Measurements from ENCODE around the gene PHLDB2. TPM values are rescaled to one million over a fixed set of nuclear protein-coding genes. Genes with fewer than 3 reads are reported as not detected.

The PHLDB2 gene
- total RNA-seq, 1 experiment from 2014 or later = 23.7 TPM

DNA sequence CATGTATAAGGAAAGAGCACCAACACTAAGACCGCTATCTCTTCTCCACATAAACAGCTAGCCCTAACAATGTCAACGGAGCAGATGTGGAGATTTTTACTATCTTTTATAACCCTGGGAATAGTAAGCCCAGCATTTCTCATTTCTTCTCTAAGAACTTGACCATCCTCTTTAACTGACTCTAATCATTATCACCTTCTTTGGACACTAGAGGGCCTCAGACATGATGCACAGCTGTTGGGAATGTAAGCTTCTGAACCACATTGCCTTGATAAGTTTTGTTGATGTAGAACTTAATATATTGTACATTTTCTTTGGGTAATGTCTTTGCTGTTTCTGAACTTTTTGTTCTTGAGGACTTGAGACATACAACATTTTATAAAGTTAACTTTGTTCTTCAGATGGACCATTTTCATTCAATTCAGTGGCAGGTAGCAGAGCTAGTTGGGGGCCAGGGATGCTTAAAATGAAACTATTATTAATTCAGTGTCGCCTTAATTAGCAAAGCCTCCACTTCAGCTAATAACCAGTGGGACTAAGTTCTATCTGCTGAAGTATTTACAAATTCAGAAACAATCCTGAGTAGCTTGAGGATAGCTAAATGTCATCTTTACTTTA is 130.1 kb downstream of the PHLDB2 start:
- peak; percentile 70 for DNase-seq (ENCODE audit: low read depth)

DNA sequence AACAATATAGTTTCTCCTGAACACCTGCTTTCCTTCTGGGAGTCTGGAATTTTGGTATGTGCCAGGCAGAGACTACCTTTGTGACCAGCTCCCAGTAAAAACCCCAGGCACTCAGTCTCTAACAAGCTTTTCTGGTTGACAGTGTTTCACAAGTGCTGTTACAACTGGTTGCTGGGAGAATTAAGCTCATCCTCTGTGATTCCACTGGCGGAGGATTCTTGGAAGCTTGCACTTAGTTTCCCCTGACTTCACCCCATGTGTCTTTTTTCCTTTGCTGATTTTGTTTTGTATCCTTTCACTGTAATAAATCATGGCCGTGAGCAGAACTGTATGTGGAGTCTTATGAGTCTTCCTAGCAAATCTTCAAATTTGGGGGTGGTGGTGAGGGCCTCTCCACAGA is 134.0 kb downstream of the PHLDB2 start:
- no peak for DNase-seq (ENCODE audit: low read depth)

GRCh38 chr3:111998636-111999483 is 139.8 kb downstream of the PHLDB2 start, which contains the start of gene TAGLN3:
TAGLN3 (plus strand) TSS chr3:111998922; CDS start chr3:111999423, 501 bp downstream.
- DNase-seq (ENCODE audit: low read depth) = peak; percentile 20

- DNase-seq (ENCODE audit: low read depth) = no peak
These were observed 140.6 kb downstream of the PHLDB2 start for GRCh38 chr3:111999484-112000324.

DNA sequence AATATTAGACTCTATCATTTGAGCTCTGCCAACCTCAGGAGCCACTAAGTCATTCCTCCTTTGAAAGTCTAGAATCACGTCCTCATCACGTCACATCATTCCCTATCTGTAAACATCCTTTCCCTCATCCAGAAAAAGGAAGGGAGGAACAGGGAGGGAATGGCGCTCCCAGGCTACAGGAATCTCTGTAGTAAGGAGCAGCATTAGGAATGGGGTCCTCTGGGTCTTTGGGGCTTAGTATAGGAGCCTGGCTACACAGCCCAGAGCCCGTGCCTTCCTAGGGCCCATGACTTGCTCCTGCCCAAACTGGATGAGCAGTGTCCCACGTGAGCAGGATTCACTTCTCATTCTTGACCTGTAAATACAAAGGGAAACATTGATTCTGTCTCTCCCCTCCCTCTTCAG is 141.3 kb downstream of the PHLDB2 start:
- DNase-seq (ENCODE audit: low read depth) = no peak

- DNase-seq (ENCODE audit: low read depth) = no peak
These were observed 141.9 kb downstream of the PHLDB2 start for GRCh38 chr3:112000966-112001365.

GRCh38 chr3:112001526-112001925 is 142.5 kb downstream of the PHLDB2 start:
- no peak for DNase-seq (ENCODE audit: low read depth)

GRCh38 chr3:112002096-112002971 is 143.3 kb downstream of the PHLDB2 start:
- DNase-seq (ENCODE audit: low read depth) = no peak

- no peak for DNase-seq (ENCODE audit: low read depth)
These were observed 144.4 kb downstream of the PHLDB2 start for GRCh38 chr3:112003321-112004080.

DNA sequence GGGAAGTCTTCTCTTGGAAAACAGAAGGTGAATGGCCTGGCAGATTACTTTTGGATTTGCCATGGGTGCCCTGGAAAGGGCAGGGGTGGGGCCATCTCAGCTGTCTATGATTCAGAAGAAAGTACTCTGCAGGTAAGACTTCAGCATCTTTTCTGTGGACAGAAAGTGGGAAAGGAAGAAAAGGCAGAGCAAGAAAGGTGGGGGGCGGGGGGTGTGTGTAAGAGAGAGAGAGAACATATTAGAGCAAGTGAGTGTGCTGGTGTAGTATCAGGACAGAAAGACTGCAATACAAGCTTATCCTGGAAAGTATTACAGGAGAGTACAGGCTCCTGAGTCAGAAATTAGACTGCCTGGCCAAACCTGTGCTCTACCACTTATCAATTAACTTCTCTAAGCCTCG is 145.1 kb downstream of the PHLDB2 start:
- DNase-seq (ENCODE audit: low read depth) = no peak

- DNase-seq (ENCODE audit: low read depth) = no peak
These were observed 145.6 kb downstream of the PHLDB2 start for GRCh38 chr3:112004669-112005068.

- DNase-seq (ENCODE audit: low read depth) = peak; percentile 22
These were observed 146.1 kb downstream of the PHLDB2 start for GRCh38 chr3:112005091-112005672.

DNA sequence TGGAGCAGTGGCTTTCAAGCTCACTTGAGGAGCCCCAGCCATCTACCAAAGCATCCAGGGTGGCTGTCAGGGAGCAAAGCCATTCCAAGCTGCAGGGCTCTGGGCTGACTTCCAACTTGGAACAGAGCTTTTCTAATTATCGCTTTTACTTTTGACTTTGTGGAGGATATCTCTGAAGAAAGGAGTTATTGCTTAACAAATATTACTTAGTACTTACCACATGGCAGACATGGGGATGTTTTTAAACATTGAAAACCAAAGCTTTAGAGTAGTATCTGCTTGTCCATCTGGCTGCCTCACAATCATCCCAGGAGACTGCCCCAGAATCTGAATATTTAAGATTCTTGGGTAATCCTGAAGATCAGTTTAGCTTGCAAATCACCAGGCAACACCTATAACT is 148.6 kb downstream of the PHLDB2 start:
- DNase-seq (ENCODE audit: low read depth) = peak; percentile 38

DNA sequence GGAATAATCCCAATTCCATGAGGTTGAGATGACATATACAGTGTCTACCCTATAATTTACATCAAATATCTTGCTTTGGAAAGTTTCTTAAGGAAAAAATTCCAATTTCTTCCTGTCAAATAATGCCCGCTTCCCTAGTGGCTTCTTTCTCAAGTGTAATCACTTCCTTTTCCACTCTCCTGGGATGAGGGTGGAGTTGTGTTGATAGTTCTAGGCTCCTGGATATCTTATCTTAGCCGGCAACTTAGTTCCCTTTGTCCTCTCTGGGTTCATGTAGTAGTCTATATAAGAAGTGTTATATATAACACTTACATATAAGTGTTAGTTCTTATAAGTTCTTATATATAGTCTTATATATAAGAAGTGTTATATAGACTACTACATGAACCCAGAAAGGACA is 150.6 kb downstream of the PHLDB2 start:
- DNase-seq (ENCODE audit: low read depth) = no peak

DNA sequence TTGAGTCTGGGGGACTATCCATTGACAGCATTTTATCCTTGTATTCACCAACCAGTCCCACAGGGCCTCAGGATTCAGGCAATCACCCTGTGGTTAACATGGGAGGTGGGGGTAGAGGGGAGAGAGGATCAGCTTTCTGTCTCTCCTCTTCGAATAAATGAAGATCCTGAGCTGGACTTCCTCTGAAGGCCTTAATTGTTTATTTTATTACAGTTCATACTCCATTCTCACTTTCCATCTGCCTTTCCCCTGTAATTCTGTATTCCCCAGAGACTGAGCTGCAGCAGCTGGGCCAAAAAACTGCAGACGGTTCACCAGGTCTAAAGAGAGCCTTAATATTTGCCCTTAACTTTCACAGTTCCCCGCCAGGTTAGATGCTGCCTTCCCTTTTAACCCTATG is 151.6 kb downstream of the PHLDB2 start:
- DNase-seq (ENCODE audit: low read depth) = peak; percentile 79

GRCh38 chr3:112011376-112011940 is 152.4 kb downstream of the PHLDB2 start:
- DNase-seq (ENCODE audit: low read depth) = no peak

DNA sequence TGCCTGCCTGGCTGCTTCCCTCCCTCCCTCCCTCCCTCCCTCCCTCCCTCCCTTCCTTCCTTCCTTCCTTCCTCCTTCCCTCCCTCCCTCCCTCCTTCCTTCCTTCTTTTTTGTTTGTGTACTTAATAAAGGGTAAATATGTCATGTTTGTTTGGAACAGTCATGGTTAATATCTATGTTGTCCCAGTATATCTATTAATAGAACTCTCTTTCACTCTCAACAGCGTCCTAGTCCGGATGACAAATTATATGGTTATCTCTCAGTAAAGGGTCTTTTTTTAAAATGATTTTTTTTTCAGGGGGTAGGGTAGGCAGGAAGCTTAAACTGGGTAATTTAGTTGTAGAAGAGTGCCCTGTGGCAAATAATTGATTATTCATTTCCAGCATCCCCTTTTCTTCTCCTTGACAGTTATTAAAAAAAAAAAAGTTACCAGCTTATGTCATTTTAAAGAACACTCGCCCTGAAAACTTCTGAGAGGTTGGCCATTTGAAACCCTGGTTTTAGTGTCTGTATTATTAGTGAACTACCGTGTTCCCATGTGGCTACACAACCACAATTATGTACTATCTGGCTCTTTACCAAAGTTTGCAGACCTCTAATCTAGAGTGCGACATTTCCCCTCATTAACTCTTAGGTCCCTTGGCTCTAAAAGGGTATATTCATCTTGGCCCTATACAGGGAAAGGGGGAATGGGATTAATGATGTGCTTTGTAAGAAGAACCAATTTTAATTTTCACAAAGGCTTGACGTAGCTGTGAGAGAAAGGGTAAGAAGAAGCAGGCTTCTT is 153.3 kb downstream of the PHLDB2 start:
- DNase-seq (ENCODE audit: low read depth) = no peak

GRCh38 chr3:112013058-112013783 is 154.2 kb downstream of the PHLDB2 start:
- peak; percentile 82 for DNase-seq (ENCODE audit: low read depth)
